ENCODE results near the gene ANKDD1B.

- TF ChIP-seq, protein P1, sequence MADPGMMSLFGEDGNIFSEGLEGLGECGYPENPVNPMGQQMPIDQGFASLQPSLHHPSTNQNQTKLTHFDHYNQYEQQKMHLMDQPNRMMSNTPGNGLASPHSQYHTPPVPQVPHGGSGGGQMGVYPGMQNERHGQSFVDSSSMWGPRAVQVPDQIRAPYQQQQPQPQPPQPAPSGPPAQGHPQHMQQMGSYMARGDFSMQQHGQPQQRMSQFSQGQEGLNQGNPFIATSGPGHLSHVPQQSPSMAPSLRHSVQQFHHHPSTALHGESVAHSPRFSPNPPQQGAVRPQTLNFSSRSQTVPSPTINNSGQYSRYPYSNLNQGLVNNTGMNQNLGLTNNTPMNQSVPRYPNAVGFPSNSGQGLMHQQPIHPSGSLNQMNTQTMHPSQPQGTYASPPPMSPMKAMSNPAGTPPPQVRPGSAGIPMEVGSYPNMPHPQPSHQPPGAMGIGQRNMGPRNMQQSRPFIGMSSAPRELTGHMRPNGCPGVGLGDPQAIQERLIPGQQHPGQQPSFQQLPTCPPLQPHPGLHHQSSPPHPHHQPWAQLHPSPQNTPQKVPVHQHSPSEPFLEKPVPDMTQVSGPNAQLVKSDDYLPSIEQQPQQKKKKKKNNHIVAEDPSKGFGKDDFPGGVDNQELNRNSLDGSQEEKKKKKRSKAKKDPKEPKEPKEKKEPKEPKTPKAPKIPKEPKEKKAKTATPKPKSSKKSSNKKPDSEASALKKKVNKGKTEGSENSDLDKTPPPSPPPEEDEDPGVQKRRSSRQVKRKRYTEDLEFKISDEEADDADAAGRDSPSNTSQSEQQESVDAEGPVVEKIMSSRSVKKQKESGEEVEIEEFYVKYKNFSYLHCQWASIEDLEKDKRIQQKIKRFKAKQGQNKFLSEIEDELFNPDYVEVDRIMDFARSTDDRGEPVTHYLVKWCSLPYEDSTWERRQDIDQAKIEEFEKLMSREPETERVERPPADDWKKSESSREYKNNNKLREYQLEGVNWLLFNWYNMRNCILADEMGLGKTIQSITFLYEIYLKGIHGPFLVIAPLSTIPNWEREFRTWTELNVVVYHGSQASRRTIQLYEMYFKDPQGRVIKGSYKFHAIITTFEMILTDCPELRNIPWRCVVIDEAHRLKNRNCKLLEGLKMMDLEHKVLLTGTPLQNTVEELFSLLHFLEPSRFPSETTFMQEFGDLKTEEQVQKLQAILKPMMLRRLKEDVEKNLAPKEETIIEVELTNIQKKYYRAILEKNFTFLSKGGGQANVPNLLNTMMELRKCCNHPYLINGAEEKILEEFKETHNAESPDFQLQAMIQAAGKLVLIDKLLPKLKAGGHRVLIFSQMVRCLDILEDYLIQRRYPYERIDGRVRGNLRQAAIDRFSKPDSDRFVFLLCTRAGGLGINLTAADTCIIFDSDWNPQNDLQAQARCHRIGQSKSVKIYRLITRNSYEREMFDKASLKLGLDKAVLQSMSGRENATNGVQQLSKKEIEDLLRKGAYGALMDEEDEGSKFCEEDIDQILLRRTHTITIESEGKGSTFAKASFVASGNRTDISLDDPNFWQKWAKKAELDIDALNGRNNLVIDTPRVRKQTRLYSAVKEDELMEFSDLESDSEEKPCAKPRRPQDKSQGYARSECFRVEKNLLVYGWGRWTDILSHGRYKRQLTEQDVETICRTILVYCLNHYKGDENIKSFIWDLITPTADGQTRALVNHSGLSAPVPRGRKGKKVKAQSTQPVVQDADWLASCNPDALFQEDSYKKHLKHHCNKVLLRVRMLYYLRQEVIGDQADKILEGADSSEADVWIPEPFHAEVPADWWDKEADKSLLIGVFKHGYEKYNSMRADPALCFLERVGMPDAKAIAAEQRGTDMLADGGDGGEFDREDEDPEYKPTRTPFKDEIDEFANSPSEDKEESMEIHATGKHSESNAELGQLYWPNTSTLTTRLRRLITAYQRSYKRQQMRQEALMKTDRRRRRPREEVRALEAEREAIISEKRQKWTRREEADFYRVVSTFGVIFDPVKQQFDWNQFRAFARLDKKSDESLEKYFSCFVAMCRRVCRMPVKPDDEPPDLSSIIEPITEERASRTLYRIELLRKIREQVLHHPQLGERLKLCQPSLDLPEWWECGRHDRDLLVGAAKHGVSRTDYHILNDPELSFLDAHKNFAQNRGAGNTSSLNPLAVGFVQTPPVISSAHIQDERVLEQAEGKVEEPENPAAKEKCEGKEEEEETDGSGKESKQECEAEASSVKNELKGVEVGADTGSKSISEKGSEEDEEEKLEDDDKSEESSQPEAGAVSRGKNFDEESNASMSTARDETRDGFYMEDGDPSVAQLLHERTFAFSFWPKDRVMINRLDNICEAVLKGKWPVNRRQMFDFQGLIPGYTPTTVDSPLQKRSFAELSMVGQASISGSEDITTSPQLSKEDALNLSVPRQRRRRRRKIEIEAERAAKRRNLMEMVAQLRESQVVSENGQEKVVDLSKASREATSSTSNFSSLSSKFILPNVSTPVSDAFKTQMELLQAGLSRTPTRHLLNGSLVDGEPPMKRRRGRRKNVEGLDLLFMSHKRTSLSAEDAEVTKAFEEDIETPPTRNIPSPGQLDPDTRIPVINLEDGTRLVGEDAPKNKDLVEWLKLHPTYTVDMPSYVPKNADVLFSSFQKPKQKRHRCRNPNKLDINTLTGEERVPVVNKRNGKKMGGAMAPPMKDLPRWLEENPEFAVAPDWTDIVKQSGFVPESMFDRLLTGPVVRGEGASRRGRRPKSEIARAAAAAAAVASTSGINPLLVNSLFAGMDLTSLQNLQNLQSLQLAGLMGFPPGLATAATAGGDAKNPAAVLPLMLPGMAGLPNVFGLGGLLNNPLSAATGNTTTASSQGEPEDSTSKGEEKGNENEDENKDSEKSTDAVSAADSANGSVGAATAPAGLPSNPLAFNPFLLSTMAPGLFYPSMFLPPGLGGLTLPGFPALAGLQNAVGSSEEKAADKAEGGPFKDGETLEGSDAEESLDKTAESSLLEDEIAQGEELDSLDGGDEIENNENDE (IDR thresholded peaks at IDR 0.05; ENCODE audit: insufficient replicate concordance, low read length), result no peak
- TF ChIP-seq RXRA (IDR thresholded peaks at IDR 0.05; ENCODE audit: insufficient read depth, low read depth, low read length), result no peak
- TF ChIP-seq CTCF (IDR thresholded peaks at IDR 0.05; ENCODE audit: control extremely low read depth in 1 of 3, insufficient read depth in 1 of 3, low read depth in 1 of 3, low read length in 3 of 3), result no peak
- no peak for TF ChIP-seq SP4 (IDR thresholded peaks at IDR 0.05; ENCODE audit: low read length)
- no peak for TF ChIP-seq ATF2 (IDR thresholded peaks at IDR 0.05; ENCODE audit: low read length)
- TF ChIP-seq PHF8 (conservative IDR thresholded peaks at IDR 0.05; ENCODE audit: low read depth, low read length), result no peak
- TF ChIP-seq POLR2A (IDR thresholded peaks at IDR 0.05; ENCODE audit: control extremely low read depth in 1 of 2, low read depth in 2 of 2, low read length in 2 of 2), result no peak
- TF ChIP-seq CREB1 (IDR thresholded peaks at IDR 0.05), result no peak
- no peak for TF ChIP-seq EP300 (IDR thresholded peaks at IDR 0.05; ENCODE audit: borderline replicate concordance in 1 of 2, low read depth in 2 of 2, low read length in 2 of 2)
These were observed 45.2 kb downstream of the ANKDD1B start for GRCh38 chr5:75656311-75657003.

All from H1 (cell line).